A549 (cell line): ENCODE data around the gene XRCC5.

ENCODE experiments used
- BHLHE40 ChIP-seq: IDR thresholded peaks from 2 replicates; pipeline ENCODE4 v1.6.1; 2012; ENCODE audit warnings: low read depth, low read length, inconsistent platforms
- KDM5A ChIP-seq: fragments of 200-600 bp; sonication (generic); IDR thresholded peaks from 2 replicates; pipeline ENCODE4 v1.6.1; 2016; ENCODE audit warnings: antibody characterized with exemption, mild to moderate bottlenecking
- RAD21 ChIP-seq, 2 experiments: fragments of >200 bp in 1 of 2; sonication (Bioruptor Twin) in 1 of 2; formaldehyde crosslinking in 1 of 2; IDR thresholded peaks in 1 of 2; conservative IDR thresholded peaks in 1 of 2; 2 replicates in 1 of 2; 3 replicates in 1 of 2; pipeline ENCODE4 v1.6.1; 2012 to 2018; ENCODE audit warnings: inconsistent platforms in 1 of 2
- RARB ChIP-seq: fragments of 250-450 bp; sonication (Bioruptor Pico); IDR thresholded peaks from 2 replicates; pipeline ENCODE4 v1.8.0; 2021; ENCODE audit warnings: mild to moderate bottlenecking, moderate library complexity
- RNF2 ChIP-seq: fragments of 200-600 bp; sonication (generic); IDR thresholded peaks from 2 replicates; pipeline ENCODE4 v1.6.1; 2016; ENCODE audit warnings: low read depth, mild to moderate bottlenecking, antibody characterized with exemption, moderate library complexity, borderline replicate concordance

DNA sequence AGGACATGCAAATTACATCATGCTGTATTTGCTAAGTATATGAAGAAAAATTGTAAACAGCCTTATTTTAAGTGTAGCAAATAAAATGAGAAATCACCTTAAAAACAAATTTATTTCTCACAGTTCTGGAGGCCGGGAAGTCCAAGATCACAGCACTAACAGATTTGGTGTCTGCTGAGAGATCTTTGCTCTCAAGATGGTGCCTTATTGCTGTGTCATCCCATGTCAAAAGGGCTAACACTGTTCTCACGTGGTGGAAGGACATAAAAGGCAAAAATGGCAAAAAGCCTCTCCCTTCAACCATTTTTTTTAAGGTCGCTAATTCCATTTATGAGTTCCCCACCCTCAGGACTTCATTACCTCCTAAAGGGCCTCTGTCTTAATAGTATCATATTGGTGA lies 12.1 kb downstream of the XRCC5 start:
- TF ChIP-seq RARB (CRISPR knock-in tag) (no peak), KDM5A (no peak), RNF2 (no peak), RAD21 (conservative IDR thresholded peaks at IDR 0.05 in 1 of 2, IDR thresholded peaks at IDR 0.05 in 1 of 2) (no peak), BHLHE40 (no peak)
